Effector CD4-positive, alpha-beta T cell (primary cell): Measurements from ENCODE around the gene CGB5.
A peak's percentile ranks its signal among the peaks of the same experiment; 100 is the strongest.
"Not testable (repeated sequence)": the region's sequence is repeated elsewhere in the genome, so short reads cannot be mapped to it uniquely, and the experiment has no call there.

Source experiments
- DNase-seq: peaks from one replicate; pipeline ENCODE4 v3.0.0-alpha.2; 2020

CGB5 gene

DNA sequence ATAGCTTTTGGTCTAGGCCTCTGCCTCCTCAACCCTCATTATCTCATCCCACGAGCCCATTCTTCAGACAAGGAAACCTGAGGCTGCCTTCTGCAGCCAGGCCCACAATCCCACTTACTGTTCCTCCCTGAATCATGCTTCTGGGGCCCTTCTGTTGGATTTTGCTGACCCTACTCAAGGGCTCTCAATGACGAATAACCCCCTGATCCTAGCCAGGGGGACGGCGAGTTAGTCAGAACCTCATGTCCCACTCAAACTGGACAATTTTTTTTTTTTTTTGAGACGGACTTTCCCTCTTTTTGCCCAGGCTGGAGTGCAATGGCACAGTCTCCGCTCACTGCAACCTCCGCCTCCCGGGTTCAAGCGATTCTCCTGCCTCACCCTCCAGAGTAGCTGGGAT lies 21.5 kb upstream of the CGB5 start:
- no peak for DNase-seq

DNA sequence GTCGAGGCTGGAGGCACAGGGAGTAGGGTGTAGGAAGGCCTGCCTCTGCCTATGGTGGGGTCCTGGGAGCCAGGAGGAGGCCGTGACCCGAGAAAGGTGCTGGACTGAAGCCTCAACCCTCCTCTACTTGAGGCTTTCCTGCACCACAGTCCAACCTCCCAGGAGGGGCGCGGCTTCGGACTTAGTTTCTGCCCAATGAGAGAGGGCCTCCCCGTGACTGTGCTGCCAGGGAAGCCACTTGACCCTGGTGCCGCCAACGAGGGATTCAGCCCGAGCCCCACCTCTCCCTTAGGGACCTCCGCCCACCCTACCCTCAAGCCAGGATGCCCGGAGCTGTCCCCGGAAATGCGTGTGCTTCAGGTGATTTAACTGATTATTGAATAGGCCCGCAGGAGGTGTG lies 19.4 kb upstream of the CGB5 start, which contains the start of gene CGB3:
CGB3 (minus strand) TSS at position 101 of the 400 bp plus-strand sequence. CDS start 362 bp downstream, outside the sequence.
- not testable (repeated sequence) for DNase-seq

DNA sequence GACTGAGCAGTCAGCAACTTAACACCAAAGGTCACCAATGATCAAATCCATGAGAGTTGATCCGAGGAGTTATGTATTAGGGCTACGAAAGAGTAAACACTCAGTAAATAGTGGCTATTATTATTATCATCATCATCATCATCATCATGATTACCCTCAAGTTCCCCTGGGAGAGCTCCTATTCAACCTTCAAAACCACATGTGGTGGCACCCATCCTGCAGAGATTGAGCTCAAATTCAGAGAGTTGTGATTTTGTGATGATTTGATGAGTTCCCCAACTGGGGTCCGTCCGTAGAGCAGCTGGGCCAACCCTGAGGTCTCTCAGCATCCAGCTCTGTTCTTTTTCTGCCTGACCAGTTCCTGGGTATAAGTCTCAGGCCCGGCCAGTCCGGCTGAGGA lies 18.6 kb upstream of the CGB5 start:
- not testable (repeated sequence) for DNase-seq

DNA sequence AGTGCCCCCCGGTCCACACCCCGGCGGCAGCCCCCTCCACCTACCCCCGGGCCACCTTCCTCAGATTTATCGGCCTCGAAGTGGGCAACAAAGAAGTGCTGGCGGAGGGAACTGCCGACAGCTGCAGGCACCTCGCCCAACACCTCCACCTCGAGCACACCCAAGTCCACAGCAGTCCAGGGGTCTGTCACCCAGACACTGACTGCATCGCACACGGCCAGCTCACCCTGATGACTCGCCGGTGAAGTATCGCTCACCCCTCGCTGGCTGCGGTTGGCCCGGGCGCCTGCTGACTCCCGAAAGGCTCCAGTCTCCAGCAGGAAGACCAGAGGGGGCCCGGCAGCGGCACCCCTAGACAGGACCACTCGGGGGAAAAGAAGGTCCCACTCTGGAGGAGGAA lies 18.0 kb upstream of the CGB5 start:
- not testable (repeated sequence) for DNase-seq

DNA sequence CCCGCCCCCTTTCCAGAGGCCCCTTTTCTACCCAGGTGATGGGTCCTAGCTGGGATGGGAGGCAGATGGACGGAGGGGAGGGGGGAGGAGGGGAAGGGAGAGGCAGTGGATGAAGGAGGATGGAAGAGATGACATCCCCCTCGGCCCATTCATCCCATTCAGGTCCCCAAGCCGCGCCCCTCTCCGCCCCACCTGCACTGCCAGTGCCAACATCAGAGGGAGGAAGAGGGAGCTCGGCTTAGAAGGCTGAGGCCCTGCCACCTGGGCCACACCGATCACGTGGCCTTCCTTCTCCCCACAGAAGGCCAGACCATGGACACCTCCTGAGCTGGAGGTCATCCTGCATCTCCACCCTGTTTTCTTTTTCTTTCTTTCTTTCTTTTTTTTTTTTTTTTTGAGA lies 15.0 kb upstream of the CGB5 start:
- not testable (repeated sequence) for DNase-seq

DNA sequence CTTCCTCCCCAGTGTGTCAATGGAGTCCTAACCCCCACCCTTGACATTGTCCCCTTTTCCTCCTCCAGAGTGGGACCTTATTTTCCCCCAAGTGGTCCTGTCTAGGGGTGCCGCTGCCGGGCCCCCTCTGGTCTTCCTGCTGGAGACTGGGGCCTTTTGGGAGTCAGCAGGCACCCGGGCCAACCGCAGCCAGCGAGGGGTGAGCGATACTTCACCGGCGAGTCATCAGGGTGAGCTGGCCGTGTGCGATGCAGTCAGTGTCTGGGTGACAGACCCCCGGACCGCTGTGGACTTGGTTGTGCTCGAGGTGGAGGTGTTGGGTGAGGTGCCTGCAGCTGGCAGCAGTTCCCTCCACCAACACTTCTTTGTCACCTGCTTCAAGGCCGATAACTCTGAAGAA lies 13.9 kb upstream of the CGB5 start:
- not testable (repeated sequence) for DNase-seq

DNA sequence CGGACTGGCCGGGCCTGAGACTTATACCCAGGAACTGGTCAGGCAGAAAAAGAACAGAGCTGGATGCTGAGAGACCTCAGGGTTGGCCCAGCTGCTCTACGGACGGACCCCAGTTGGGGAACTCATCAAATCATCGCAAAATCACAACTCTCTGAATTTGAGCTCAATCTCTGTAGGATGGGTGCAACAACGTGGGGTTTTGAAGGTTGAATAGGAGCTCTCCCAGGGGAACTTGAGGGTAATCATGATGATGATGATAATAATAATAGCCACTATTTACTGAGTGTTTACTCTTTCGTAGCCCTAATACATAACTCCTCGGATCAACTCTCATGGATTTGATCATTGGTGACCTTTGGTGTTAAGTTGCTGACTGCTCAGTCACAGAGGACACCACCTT lies 13.3 kb upstream of the CGB5 start:
- DNase-seq: not testable (repeated sequence)

DNA sequence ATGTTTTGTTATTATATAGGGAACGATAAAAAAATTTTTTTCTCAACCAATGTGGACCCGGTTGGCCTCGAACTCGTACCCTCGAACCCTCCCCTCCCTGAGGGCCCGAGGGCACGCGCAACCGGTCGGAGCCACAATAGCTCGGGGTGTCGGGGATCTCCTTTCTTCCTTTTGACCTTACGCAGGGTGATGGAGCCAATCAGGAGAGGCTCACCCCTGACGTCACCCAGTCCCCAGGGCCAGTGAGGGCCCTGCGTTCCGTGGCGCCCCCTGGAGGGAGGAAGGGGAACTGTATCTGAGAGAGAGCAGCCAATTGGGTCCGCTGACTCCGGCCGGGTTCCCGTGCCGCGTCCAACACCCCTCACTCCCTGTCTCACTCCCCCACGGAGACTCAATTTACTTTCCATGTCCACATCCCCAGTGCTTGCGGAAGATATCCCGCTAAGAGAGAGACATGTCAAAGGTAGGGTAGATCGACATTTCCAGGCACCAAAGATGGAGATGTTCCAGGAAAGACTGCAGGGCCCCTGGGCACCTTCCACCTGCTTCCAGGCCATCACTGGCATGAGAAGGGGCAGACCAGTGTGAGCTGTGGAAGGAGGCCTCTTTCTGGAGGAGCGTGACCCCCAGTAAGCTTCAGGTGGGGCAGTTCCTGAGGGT lies 11.9 kb upstream of the CGB5 start, which contains the start of gene CGB2:
CGB2 (plus strand) TSS at position 249 of the 660 bp plus-strand sequence; CDS start at position 455, 206 bp downstream.
- DNase-seq: peak; percentile 28

DNA sequence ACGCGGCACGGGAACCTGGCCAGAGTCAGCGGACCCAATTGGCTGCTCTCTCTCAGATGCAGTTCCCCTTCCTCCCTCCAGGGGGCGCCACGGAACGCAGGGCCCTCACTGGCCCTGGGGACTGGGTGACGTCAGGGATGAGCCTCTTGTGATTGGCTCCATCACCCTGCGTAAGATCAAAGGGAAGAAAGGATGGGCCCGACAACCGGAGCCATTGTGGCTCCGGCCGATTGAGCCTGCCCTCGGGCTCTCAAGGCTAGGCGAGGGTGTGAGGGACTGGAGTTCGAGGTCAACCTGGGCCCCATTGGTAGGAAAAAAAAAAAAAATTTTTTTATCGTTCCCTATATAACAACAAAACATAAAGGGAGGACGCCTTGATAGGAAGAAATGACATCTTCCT lies 6.8 kb upstream of the CGB5 start, which contains the start of gene CGB1:
CGB1 (minus strand) TSS at position 81 of the 400 bp plus-strand sequence. CDS start 184 bp downstream, outside the sequence.
- DNase-seq: not testable (repeated sequence)

DNA sequence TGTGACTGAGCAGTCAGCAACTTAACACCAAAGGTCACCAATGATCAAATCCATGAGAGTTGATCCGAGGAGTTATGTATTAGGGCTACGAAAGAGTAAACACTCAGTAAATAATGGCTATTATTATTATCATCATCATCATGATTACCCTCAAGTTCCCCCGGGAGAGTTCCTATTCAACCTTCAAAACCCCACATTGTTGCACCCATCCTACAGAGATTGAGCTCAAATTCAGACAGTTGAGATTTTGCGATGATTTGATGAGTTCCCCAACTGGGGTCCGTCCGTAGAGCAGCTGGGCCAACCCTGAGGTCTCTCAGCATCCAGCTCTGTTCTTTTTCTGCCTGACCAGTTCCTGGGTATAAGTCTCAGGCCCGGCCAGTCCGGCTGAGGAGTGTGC lies 5.5 kb upstream of the CGB5 start:
- DNase-seq: not testable (repeated sequence)

DNA sequence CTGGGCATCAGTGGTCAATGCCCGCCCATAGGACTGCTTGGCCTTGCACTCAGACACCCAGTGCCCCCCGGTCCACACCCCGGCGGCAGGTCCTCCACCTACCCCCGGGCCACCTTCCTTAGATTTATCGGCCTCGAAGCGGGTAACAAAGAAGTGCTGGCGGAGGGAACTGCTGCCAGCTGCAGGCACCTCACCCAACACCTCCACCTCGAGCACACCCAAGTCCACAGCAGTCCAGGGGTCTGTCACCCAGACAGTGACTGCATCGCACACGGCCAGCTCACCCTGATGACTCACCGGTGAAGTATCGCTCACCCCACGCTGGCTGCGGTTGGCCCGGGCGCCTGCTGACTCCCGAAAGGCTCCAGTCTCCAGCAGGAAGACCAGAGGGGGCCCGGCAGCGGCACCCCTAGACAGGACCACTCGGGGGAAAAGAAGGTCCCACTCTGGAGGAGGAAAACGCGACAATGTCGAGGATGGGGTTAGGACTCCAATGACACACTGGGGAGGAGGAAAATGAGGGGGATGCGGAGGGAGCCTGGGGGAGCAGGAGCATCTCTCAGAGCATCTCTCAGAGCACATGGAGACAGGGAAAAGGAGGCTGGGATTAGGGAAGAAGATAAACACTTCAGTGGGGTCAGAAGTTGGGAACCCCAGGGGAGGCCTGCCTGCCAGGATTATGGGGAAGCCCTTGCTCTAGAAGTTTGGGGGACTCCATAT lies 4.9 kb upstream of the CGB5 start:
- DNase-seq: not testable (repeated sequence)

DNA sequence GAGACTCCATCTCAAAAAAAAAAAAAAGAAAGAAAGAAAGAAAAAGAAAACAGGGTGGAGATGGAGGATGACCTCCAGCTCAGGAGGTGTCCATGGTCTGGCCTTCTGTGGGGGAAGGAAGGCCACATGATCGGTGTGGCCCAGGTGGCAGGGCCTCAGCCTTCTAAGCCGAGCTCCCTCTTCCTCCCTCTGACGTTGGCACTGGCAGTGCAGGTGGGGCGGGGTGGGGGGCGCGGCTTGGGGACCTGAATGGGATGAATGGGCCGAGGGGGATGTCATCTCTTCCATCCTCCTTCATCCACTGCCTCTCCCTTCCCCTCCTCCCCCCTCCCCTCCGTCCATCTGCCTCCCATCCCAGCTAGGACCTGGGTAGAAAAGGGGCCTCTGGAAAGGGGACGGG lies 3.9 kb upstream of the CGB5 start:
- DNase-seq: not testable (repeated sequence)

DNA sequence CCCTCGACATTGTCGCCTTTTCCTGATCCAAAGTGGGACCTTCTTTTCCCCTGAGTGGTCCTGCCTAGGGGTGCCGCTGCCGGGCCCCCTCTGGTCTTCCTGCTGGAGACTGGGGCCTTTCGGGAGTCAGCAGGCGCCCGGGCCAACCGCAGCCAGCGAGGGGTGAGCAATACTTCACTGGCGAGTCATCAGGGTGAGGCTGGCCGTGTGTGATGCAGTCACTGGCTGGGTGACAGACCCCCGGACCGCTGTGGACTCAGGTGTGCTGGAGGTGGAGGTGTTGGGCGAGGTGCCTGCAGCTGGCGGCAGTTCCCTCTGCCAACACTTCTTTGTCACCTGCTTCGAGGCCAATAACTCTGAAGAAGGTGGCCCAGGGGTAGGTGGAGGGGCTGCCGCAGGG lies 1.5 kb upstream of the CGB5 start:
- DNase-seq: no peak

DNA sequence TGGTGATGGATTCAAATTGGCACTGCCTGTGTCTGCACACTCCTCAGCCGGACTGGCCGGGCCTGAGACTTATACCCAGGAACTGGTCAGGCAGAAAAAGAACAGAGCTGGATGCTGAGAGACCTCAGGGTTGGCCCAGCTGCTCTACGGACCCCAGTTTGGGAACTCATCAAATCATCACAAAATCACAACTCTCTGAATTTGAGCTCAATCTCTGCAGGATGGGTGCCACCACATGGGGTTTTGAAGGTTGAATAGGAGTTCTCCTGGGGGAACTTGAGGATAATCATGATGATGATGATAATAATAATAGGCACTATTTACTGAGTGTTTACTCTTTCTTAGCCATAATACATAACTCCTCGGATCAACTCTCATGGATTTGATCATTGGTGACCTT lies 982 bp upstream of the CGB5 start:
- not testable (repeated sequence) for DNase-seq

DNA sequence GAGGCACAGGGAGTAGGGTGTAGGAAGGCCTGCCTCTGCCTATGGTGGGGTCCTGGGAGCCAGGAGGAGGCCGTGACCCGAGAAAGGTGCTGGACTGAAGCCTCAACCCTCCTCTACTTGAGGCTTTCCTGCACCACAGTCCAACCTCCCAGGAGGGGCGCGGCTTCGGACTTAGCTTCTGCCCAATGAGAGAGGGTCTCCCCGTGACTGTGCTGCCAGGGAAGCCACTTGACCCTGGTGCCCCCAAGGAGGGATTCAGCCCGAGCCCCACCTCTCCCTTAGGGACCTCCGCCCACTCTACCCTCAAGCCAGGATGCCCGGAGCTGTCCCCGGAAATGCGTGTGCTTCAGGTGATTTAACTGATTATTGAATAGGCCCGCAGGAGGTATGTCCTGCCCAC lies 5.4 kb downstream of the CGB5 start, which contains the start of gene CGB8:
CGB8 (minus strand) TSS at position 101 of the 400 bp plus-strand sequence. CDS start 372 bp downstream, outside the sequence.
- not testable (repeated sequence) for DNase-seq

DNA sequence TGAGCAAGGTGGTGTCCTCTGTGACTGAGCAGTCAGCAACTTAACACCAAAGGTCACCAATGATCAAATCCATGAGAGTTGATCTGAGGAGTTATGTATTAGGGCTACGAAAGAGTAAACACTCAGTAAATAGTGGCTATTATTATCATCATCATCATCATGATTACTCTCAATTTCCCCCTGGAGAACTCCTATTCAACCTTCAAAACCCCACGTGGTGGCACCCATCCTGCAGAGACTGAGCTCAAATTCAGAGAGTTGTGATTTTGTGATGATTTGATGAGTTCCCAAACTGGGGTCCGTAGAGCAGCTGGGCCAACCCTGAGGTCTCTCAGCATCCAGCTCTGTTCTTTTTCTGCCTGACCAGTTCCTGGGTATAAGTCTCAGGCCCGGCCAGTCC lies 6.2 kb downstream of the CGB5 start:
- not testable (repeated sequence) for DNase-seq

DNA sequence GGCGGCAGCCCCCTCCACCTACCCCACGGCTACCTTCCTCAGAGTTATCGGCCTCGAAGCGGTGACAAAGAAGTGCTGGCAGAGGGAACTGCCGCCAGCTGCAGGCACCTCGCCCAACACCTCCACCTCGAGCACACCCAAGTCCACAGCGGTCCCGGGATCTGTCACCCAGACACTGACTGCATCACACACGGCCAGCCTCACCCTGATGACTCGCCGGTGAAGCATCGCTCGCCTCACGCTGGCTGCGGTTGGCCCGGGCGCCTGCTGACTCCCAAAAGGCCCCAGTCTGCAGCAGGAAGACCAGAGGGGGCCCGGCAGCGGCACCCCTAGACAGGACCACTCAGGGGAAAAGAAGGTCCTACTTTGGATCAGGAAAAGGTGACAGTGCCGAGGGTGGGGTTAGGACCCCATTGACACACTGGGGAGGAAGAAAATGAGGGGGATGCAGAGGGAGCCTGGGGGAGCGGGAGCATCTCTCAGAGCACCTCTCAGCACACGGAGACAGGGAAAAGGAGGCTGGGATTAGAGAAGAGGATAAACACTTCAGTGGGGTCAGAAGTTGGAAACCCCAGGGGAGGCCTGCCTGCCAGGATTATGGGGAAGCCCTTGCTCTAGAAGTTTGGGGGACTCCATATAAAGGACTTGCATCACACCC lies 6.9 kb downstream of the CGB5 start:
- DNase-seq: not testable (repeated sequence)

DNA sequence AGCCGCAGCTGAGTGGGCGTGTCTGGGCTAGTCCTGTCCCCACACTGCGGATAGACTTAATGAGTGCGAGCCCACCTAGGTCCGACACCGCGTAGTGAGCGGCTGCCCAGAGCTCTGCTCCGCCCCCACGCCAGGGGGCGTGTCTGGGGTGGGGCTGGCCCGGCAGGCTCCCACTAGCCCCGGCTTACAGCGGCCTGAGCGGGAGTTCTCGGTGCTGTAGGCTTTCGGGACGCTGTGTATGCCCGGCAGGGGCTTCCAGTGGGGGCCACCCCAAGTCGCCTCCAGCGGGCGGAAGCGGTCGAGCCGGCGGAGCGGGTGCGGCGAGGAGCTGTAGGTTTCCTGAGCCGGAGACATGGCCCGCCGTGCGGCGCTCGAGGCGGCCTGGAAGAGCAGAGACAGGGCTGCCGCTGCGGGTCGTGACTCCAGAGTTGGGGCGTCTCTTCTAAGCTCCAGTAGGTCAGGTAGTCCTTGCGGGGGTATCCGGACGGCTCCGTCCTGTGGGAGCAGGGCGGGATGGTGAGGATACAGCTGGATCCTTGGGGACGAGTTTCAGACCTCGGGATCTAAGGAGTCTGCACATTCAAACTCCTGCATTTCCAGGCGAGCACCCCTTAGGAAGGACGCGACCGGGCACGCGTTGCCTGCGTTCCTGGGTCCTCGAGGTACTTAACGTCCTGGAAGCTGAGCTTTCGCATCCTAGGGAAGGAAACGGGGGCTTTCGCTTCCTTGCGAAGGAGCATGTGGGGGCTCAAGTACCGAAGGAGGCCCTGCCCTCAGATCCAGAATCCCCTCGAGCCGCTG lies 12.7 kb downstream of the CGB5 start:
- DNase-seq: peak; percentile 21

DNA sequence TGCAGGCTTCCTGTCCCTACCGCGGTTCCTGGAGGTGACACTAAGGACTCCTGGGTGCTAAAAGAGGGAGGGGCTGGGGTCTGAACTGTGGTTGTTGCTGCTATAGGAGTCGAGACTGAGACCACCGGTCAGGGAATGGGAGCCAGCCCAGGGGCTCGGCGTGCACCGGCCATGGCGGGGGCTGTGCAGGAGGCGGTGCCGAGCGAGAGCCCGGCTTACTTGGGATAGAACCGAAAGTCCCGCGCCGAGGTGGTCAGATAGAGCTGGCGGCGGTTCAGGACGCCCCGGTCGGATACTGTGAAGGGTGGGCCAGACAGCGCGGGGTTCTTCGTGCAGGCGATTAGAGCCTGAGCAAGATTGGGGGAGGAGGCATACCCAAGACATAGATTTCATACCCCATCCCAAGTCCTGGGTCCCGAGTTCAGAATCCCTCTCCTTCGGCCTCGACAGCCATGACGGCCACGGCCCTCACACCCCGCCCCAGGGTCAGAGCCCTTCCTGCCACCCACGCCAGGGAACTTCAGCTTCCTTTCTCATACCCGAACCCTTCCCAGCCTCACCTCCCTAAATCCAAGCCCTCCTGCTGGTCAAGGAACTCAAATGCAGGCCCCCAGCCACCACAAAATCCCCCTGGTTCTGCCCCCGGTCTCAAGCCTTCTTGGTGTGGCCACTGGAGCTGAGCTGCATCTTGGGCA lies 13.4 kb downstream of the CGB5 start:
- DNase-seq: not testable (repeated sequence)

DNA sequence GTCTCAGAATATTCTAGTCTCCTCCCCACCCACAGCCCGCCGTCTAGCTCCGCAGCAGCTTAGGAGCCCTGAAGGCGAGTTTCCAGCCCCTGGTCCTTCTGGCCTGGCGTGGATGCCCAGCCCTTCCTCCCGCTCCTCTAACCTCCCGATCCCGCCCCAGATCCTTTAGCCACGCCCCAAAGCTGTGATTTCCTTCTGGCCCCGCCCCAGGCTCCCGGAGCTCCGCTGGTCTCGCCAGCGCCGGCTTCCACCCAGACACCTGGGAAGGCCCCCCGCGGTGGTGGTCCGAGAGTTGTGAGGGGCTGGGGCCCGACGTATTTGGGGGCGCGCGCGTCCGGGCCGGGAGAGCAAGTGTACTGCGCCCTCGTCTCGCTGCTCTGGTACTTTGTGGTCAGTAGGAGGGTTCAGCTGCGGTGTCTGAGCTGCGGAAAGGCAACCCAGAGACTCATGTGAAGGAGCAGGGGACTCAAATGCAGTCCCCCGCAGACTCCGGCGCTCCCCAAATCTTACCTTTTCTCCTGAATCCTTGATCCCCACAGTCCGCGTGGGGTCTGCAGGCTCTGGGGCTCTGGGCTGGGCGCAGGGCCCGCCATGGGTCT lies 14.1 kb downstream of the CGB5 start, which contains the start of gene CGB7:
CGB7 (minus strand) TSS at position 114 of the 599 bp plus-strand sequence. CDS start 2,374 bp downstream, outside the sequence.
- no peak for DNase-seq

DNA sequence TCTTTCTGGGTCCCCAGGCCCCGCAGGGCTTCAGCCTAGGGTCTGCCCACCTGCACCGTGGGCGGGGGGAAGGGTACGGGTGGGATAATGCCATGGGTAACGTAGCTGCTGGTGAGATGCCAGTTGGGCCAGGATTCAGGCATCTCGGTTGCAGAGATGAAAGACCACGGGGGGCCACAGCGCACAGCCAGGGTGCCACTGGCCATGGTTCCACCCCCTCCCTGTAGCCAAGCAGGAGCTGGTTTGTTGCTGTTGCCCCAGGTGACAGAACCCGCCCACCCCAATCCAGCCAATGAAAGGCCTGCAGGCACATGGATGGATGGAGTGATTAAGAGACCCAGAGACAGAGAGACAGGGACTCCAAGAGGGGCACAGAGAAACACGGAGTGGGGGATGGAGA lies 14.9 kb downstream of the CGB5 start:
- no peak for DNase-seq
